ENCODE data around the gene FSD1. TPM values are rescaled to one million over a fixed set of nuclear protein-coding genes. Genes with fewer than 3 reads are reported as not detected.

The FSD1 gene
- total RNA-seq, 4 donors from 2014 or later: 1.0 to 8.4 (median 1.4) TPM; not detected in 1

DNA sequence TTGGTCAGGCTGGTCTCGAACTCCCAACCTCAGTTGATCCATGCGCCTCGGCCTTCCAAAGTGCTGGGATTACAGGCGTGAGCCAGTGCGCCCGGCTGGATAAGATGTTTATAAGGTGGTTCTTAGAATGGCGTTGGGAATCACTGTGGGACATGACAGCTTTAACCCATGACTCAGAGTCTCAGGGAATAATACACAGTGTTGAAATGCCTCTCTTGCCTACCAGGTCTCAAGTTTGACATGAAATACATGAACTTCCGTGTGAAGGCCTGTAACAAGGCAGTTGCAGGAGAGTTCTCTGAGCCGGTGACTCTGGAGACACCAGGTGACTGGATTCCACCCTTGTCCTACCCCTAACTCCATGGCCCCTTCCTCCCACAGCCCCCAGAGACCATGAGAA lies 12.6 kb downstream of the FSD1 start:
- no peaks in the 10 kb centered on the region for H3K27me3 ChIP-seq
- no peaks in the 10 kb centered on the region for H3K36me3 ChIP-seq
- DNase-seq: no peak
- H3K4me3 ChIP-seq: no peak overlapping the region
- no peak overlapping the region for H3K27ac ChIP-seq
- TF ChIP-seq CTCF (IDR thresholded peaks at IDR 0.05): no peak
- H3K9me3 ChIP-seq: peaks cover 0 to under 1% (median 0%) of the 10 kb centered on the region in 4 donors
- no peaks in the 10 kb centered on the region for H3K4me1 ChIP-seq

GRCh38 chr19:4318460-4318859 lies 14.1 kb downstream of the FSD1 start:
- Histone ChIP-seq H3K4me3 (no peak overlapping the region), H3K36me3 (no peaks in the 10 kb centered on the region), H3K27ac (no peak overlapping the region), H3K4me1 (no peaks in the 10 kb centered on the region), H3K9me3 (peaks cover 0 to 5% (median 0%) of the 10 kb centered on the region in 4 donors), H3K27me3 (no peaks in the 10 kb centered on the region)
- TF ChIP-seq CTCF (IDR thresholded peaks at IDR 0.05) (no peak), POLR2A (IDR thresholded peaks at IDR 0.05) (no peak)
- DNase-seq: no peak

GRCh38 chr19:4319067-4319718 lies 14.8 kb downstream of the FSD1 start:
- Histone ChIP-seq H3K4me1 (no peaks in the 10 kb centered on the region), H3K27me3 (no peaks in the 10 kb centered on the region), H3K27ac (no peak overlapping the region), H3K36me3 (no peaks in the 10 kb centered on the region), H3K9me3 (peaks cover 0 to 5% (median 0%) of the 10 kb centered on the region in 4 donors), H3K4me3 (no peak overlapping the region)
- no peak for TF ChIP-seq CTCF (IDR thresholded peaks at IDR 0.05)
- TF ChIP-seq POLR2A (IDR thresholded peaks at IDR 0.05): no peak
- DNase-seq: no peak

DNA sequence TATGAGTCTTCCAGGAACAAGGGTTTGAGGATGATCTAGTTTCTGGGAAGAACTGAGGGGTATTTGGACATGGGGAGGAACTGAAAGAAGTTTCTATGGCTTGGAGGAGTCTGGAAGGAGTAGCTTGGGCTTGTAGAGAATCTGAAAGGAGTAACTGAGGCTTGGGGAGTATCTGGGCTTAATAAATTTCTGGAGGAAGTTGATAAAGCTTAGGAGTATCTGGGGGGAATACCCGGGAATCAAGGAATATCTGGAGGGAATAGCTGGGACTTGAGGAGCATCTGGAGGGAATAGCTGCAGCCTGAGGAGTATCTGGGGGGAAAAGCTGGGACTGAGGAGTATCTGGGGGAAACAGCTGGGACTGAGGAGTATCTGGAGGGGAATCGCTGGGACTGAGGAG lies 16.0 kb downstream of the FSD1 start:
- Histone ChIP-seq H3K27me3 (no peaks in the 10 kb centered on the region), H3K4me3 (no peak overlapping the region), H3K9me3 (peaks cover 0 to 5% (median 0%) of the 10 kb centered on the region in 4 donors), H3K27ac (no peak overlapping the region), H3K36me3 (no peaks in the 10 kb centered on the region), H3K4me1 (no peaks in the 10 kb centered on the region)
- DNase-seq: no peak
- TF ChIP-seq CTCF (IDR thresholded peaks at IDR 0.05) (no peak), POLR2A (IDR thresholded peaks at IDR 0.05) (no peak)

DNA sequence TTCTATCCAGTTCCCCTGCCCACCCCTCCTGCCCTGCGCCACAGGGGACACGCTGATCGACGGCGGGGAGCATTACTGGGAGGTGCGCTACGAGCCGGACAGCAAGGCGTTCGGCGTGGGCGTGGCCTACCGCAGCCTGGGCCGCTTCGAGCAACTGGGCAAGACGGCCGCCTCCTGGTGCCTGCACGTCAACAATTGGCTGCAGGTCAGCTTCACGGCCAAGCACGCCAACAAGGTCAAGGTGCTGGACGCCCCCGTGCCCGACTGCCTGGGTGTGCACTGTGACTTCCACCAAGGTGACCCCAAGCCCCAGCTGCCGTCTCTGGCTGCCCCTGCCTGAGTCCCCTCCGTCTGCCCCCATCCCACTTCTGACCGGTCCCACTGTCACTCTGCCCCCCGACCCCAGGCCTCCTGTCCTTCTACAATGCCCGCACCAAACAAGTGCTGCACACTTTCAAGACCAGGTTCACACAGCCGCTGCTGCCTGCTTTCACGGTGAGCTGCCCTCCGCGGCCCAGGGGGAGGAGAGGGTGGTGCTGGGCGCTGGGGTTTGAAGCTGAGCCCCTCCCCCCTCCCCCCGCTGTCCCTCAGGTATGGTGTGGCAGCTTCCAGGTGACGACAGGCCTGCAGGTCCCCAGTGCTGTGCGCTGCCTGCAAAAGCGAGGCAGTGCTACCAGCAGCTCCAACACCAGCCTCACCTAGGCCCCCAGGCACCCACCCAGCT lies 18.7 kb downstream of the FSD1 start:
- TF ChIP-seq CTCF (IDR thresholded peaks at IDR 0.05): no peak
- TF ChIP-seq POLR2A (IDR thresholded peaks at IDR 0.05): no peak
- H3K4me1 ChIP-seq: peaks cover 0 to 13% (median 6%) of the 10 kb centered on the region in 4 donors
- H3K27me3 ChIP-seq: no peaks in the 10 kb centered on the region
- H3K4me3 ChIP-seq: no peak overlapping the region
- H3K9me3 ChIP-seq: peaks cover 0 to 5% (median 0%) of the 10 kb centered on the region in 4 donors
- peaks cover 0 to 10% (median 0%) of the 10 kb centered on the region in 3 donors for H3K36me3 ChIP-seq
- H3K27ac ChIP-seq: no peak overlapping the region
- DNase-seq: no peak

Measured in Peyer's patch (tissue), 4 donors.